Stimulated activated CD4-positive, alpha-beta T cell treated with anti-CD3 and anti-CD28 coated beads, Interleukin-2, amount 100 ng/mL, for 48 hours (primary cell): ENCODE measurements around the gene CAPS.

Source experiments
- DNase-seq, 2 donors: peaks; one replicate each; pipeline ENCODE4 v3.0.0-alpha.2; 2020

The CAPS gene

GRCh38 chr19:5914358-5914774 is 312 bp downstream of the CAPS start:
- DNase-seq: no peak

- DNase-seq: no peak
Measured at GRCh38 chr19:5914946-5915781, 1.1 kb downstream of the CAPS start.

- DNase-seq: no peak
Measured at GRCh38 chr19:5915782-5916165, 1.7 kb downstream of the CAPS start.

GRCh38 chr19:5916181-5916708 is 2.2 kb downstream of the CAPS start:
- DNase-seq: no peak

- no peak for DNase-seq
Measured at GRCh38 chr19:5917431-5918107, 3.5 kb downstream of the CAPS start.

- DNase-seq: no peak
Measured at GRCh38 chr19:5918463-5919079, 4.5 kb downstream of the CAPS start.

- DNase-seq: no peak
Measured at GRCh38 chr19:5921516-5922160, 7.6 kb downstream of the CAPS start.

- DNase-seq: no peak
Measured at GRCh38 chr19:5922161-5922545, 8.1 kb downstream of the CAPS start.

- no peak for DNase-seq
Measured at GRCh38 chr19:5923356-5923755, 9.3 kb downstream of the CAPS start.

GRCh38 chr19:5925830-5926427 is 11.9 kb downstream of the CAPS start:
- no peak for DNase-seq

GRCh38 chr19:5926641-5927440 is 12.8 kb downstream of the CAPS start:
- DNase-seq: no peak

- DNase-seq: no peak
Measured at GRCh38 chr19:5927441-5927821, 13.4 kb downstream of the CAPS start.

GRCh38 chr19:5929179-5929578 is 15.1 kb downstream of the CAPS start:
- no peak for DNase-seq

- DNase-seq: no peak
Measured at GRCh38 chr19:5929625-5930024, 15.6 kb downstream of the CAPS start.

- DNase-seq: no peak
Measured at GRCh38 chr19:5931251-5931650, 17.2 kb downstream of the CAPS start.

- no peak for DNase-seq
Measured at GRCh38 chr19:5932146-5932545, 18.1 kb downstream of the CAPS start.

- no peak for DNase-seq
Measured at GRCh38 chr19:5932609-5933262, 18.7 kb downstream of the CAPS start.

GRCh38 chr19:5933391-5934068 is 19.5 kb downstream of the CAPS start:
- no peak for DNase-seq

- DNase-seq: no peak
Measured at GRCh38 chr19:5934069-5934401, 20.0 kb downstream of the CAPS start.

GRCh38 chr19:5934774-5935472 is 20.9 kb downstream of the CAPS start:
- no peak for DNase-seq
